Activated naive CD4-positive, alpha-beta T cell treated with anti-CD3 and anti-CD28 coated beads, Interleukin-2, amount 50 U/mL, for 72 hours (primary cell): Measurements from ENCODE around the gene CHMP6. TPM values are rescaled to one million over a fixed set of nuclear protein-coding genes. Genes with fewer than 3 reads are reported as not detected.
A peak's percentile ranks its signal among the peaks of the same experiment; 100 is the strongest.

Experiments
- ATAC-seq, 2 donors: fragments of 150-1000 bp; cut with Tn5 transposase; 2 replicates each; pipeline ENCODE4 v1.10.0; 2021; ENCODE audit warnings: mild to moderate bottlenecking in 2 of 2, moderate library complexity in 2 of 2
- DNase-seq, 2 donors: peaks; one replicate each; pipeline ENCODE4 v3.0.0; 2021 to 2022; ENCODE audit warnings: low spot score in 2 of 2
- H3K27ac Mint-ChIP-seq, 2 donors: one replicate each; pipeline ENCODE4 v1.8.0; 2022; ENCODE audit warnings: mild to moderate bottlenecking in 2 of 2, mixed read lengths in 2 of 2
- H3K36me3 Mint-ChIP-seq, 2 donors: one replicate each; pipeline ENCODE4 v1.8.0; 2022; ENCODE audit warnings: mixed read lengths in 2 of 2
- H3K9me3 Mint-ChIP-seq, 2 donors: one replicate each; pipeline ENCODE4 v1.8.0; 2022; ENCODE audit warnings: mixed read lengths in 2 of 2
- total RNA-seq, 2 donors: library from RNA; stranded (reverse); gene quantifications; one replicate each; pipeline ENCODE4 v1.2.3, GENCODE V29; 2022

Gene CHMP6
- total RNA-seq, 2 donors from 2014 or later = 9.7 to 18.5 TPM

DNA sequence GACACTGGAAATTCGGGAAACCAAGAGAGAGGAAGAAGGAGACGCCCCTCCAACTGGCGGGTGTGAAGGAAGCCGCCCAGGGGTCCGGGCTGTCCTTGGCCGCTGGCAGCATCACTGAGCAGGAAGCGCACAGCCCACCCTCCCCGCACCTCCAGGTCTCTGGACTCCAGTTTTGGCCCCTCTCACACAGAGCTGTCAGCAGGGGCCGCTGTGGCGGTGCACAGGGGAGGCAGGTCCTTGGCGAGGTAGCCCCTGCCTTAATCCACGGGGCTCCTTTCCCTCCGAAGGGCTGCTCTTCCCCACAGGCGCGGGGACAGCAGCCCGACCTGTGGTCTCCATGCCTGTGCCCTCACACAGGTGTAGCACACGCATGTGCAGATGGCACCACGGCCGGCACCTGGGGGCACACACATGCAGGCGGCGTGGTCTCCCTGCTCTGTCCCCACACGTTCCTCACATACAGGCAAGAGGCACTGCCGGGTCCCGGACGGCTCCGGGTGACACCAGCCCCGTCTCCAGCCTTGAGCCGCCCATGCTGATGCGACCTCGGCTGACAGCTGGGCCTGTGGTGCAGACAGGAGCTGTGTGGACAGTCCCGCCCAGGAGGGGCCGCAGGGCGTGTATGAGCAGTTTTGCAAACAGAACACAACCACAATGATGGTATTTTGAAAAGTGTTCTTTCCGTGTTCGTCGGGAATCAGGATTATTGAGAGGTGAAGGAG lies 26.6 kb upstream of the CHMP6 start:
- DNase-seq = no peak
- no peaks in the 10 kb centered on the region for H3K9me3 Mint-ChIP-seq
- H3K27ac Mint-ChIP-seq = peak overlapping the region; percentile 1 to 78
- ATAC-seq = no peak
- H3K36me3 Mint-ChIP-seq = no peaks in the 10 kb centered on the region

DNA sequence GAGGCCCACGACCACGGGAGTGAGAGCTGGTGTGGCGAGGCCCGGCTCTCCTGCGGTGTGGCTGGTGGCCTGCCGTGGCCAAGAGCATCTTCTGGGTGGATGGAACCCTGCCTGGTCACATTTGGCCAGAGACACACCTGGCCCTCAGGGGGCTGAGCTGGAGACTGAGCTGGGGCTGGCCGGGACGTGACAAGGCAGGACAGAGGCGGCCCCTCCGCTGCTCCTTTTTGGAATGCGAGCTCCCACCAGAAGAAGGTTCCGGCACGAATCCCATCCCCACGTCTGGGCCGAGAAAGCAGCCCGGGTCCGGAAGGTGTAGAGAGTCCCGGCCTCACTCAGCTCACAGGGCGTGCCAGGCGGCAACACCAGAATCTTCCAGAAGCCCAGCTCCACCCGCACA lies 26.0 kb upstream of the CHMP6 start:
- H3K36me3 Mint-ChIP-seq = no peaks in the 10 kb centered on the region
- H3K27ac Mint-ChIP-seq = peak overlapping the region in 1 of 2 donors; percentile 78
- no peak for ATAC-seq
- no peaks in the 10 kb centered on the region for H3K9me3 Mint-ChIP-seq
- no peak for DNase-seq

DNA sequence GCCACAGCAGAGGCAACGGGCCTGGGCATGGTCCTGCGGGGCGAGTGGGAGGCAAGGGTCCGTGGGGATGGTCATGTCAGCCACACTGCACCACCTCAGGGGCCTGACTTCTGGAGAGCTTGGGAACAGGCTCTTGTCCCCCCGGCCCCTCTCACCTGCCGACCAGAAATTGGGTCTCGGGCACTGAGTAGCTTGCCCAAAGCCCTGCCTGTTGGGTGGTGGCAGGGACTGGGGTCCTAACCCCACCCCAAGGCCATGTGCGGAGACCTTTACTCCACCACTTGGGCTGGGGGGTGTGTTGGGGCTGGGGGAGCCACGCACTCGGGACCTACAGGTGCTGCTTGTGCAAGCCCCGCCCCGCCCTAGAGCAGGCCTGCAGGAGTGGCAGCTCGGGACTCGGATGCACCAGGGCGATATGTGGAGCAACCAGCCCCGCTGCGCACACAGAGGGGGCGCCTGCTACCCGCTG lies 24.2 kb upstream of the CHMP6 start:
- Mint-ChIP-seq H3K36me3 (no peaks in the 10 kb centered on the region), H3K27ac (peak overlapping the region; percentile 81), H3K9me3 (no peaks in the 10 kb centered on the region)
- no peak for ATAC-seq
- DNase-seq = no peak

GRCh38 chr17:80968602-80969029 lies 23.0 kb upstream of the CHMP6 start:
- ATAC-seq (no peak), DNase-seq (no peak)
- Mint-ChIP-seq H3K27ac (peak overlapping the region; percentile 36 to 81), H3K36me3 (no peaks in the 10 kb centered on the region), H3K9me3 (no peaks in the 10 kb centered on the region)

DNA sequence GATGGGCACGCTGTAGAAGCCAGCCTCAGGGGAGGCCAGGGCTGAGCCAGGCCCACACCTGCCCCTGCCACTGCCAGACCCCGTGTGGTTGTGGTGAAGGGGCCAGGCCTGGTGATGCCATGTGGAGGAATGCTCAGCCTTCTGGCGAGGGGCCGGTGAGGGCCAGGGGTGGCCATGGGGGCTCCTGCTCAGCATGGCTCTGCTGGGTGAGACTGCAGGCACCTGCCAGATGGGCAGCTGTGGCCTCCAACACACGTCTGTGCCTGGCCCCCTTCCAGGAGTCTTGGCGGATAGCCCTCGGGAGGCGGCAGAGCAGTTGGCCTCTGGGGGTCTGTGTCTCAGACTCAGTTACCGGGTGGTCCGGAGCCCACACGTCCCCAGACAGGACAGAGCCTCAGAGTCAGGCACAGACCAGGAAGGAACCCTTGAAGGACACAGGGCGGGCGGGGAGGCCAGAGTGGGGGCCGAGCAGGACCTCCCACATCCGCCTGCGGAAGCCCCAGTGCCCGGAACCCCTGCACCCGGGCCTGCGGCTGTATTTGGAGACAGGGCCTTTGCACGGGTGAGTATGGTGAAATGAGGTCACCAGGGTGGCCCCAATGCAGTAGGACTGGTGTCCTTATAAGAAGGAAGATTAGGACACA lies 22.5 kb upstream of the CHMP6 start:
- ATAC-seq = peak in 1 of 2 donors; percentile 32
- no peak for DNase-seq
- H3K9me3 Mint-ChIP-seq = no peaks in the 10 kb centered on the region
- peak overlapping the region; percentile 36 to 81 for H3K27ac Mint-ChIP-seq
- no peaks in the 10 kb centered on the region for H3K36me3 Mint-ChIP-seq

DNA sequence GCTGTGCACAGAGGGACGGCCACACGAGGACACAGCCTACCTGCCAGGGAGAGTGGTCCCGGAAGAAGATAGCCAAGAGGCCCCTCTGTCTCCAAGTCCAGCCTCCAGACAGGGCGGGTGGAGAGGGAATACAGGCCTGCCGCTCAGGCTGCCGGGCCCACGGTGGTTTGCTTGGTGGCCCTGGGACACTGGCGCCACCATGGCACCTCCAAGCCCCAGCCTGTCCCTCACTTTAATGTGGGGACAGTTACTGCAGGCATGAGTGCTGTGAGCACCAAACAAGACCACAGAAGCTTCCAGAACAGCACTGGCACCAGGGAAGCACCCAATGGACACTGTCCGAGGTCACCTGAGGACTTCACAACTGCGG lies 22.0 kb upstream of the CHMP6 start:
- DNase-seq = no peak
- Mint-ChIP-seq H3K36me3 (no peaks in the 10 kb centered on the region), H3K9me3 (no peaks in the 10 kb centered on the region), H3K27ac (peak overlapping the region in 1 of 2 donors; percentile 81)
- peak in 1 of 2 donors; percentile 3 for ATAC-seq

- ATAC-seq = peak; percentile 59 to 60
- peak overlapping the region; percentile 60 to 81 for H3K27ac Mint-ChIP-seq
- DNase-seq = peak in 1 of 2 donors; percentile 54
- H3K36me3 Mint-ChIP-seq = no peaks in the 10 kb centered on the region
- no peaks in the 10 kb centered on the region for H3K9me3 Mint-ChIP-seq
Observed at GRCh38 chr17:80970044-80970761, 21.4 kb upstream of the CHMP6 start.

- peak in 1 of 2 donors; percentile 11 for ATAC-seq
- no peak for DNase-seq
- H3K36me3 Mint-ChIP-seq = no peaks in the 10 kb centered on the region
- H3K27ac Mint-ChIP-seq = peak overlapping the region; percentile 60 to 81
- no peaks in the 10 kb centered on the region for H3K9me3 Mint-ChIP-seq
Observed at GRCh38 chr17:80970762-80971703, 20.6 kb upstream of the CHMP6 start.

DNA sequence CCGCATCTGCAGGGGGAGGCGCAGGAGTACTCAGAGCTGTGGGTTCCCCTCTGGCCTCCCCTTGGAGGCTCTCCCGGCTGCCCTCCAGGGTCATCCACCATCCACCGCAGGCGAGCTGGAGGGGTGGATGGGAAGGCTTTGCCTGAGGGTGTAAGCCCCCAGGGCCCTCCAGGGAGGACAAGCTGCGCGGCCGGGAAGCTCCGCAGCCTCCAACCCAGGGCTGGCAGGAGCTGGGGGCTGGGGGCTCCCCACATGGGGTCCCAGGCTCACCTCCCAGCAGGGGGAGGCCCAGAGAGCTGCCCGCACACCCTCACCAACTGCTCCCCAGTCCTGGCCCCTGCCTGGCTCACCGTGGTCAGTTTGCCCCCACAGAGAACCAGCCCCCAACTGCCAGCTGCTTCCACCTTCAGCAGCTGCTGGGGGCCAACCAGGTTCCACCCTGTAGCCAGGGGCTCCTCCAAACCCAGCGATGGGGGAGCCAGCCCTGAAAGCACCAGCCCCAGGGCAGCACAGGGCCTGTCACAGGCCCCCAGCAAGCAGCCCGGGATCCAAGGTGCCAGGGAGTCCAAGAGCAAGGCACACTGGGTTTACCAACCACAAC lies 19.8 kb upstream of the CHMP6 start:
- DNase-seq = no peak
- no peaks in the 10 kb centered on the region for H3K9me3 Mint-ChIP-seq
- H3K27ac Mint-ChIP-seq = peak overlapping the region; percentile 37 to 44
- H3K36me3 Mint-ChIP-seq = no peaks in the 10 kb centered on the region
- peak in 1 of 2 donors; percentile 13 for ATAC-seq

GRCh38 chr17:80976701-80977100 lies 14.9 kb upstream of the CHMP6 start:
- no peak for DNase-seq
- no peak for ATAC-seq
- peaks cover 0 to 9% of the 10 kb centered on the region in 2 donors for H3K9me3 Mint-ChIP-seq
- H3K27ac Mint-ChIP-seq = no peak overlapping the region
- no peaks in the 10 kb centered on the region for H3K36me3 Mint-ChIP-seq

- ATAC-seq (no peak), DNase-seq (no peak)
- H3K36me3 Mint-ChIP-seq = no peaks in the 10 kb centered on the region
- no peak overlapping the region for H3K27ac Mint-ChIP-seq
- H3K9me3 Mint-ChIP-seq = peaks cover 0 to 9% of the 10 kb centered on the region in 2 donors
Observed at GRCh38 chr17:80977172-80977571, 14.5 kb upstream of the CHMP6 start.

- Mint-ChIP-seq H3K9me3 (peaks cover 0 to 9% of the 10 kb centered on the region in 2 donors), H3K36me3 (no peaks in the 10 kb centered on the region), H3K27ac (no peak overlapping the region)
- DNase-seq = no peak
- no peak for ATAC-seq
Observed at GRCh38 chr17:80978499-80979497, 12.8 kb upstream of the CHMP6 start.

DNA sequence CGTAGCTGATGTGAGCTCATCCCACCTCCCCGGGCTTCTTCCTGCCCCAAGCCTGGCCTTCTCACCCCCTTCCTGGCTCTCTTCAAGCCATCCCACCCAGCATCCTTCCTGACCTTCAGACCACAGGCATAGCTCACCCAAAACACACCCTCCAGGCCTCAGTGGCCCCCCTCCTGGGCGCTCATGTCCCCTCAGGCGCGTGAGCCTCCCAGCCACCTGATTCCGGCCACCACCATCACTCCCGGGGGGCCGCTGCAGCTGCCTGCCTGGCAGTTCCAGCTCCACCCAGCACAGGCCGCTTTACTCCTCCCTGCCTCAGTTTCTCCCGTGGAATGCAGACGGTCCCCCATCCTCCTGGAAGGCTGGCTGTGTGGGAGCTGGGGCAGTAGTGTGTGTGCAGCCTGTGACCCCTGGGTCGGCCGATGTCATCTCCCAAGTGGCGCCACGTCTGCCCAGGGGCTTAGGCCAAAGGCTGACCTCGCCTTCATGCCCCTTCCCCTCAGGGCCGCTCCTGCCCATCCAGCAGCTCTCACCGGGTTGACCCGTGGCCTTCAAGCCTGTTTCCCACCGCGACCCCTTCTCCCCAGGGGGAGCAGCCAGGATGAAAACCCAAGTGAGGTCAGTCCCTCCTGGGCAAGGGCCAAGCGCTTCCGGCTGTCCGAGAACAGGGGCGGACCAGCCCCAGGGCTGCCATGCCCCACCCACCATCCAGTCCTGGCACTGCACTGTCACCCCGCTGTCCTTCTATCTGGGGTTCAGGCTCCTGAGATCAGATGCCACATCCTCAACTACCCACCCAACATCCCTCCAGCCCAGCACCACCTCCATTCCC lies 11.9 kb upstream of the CHMP6 start:
- DNase-seq (no peak), ATAC-seq (no peak)
- H3K36me3 Mint-ChIP-seq = no peaks in the 10 kb centered on the region
- peak overlapping the region in 1 of 2 donors; percentile 44 for H3K27ac Mint-ChIP-seq
- peaks cover 0 to 9% of the 10 kb centered on the region in 2 donors for H3K9me3 Mint-ChIP-seq

GRCh38 chr17:80980397-80981061 lies 11.1 kb upstream of the CHMP6 start:
- ATAC-seq (peak; percentile 85 to 91), DNase-seq (no peak)
- peak overlapping the region; percentile 10 to 44 for H3K27ac Mint-ChIP-seq
- no peaks in the 10 kb centered on the region for H3K36me3 Mint-ChIP-seq
- H3K9me3 Mint-ChIP-seq = peaks cover 0 to 9% of the 10 kb centered on the region in 2 donors
